Osteoblast (primary cell): ENCODE results near the gene WDR75. TPM values are rescaled to one million over a fixed set of nuclear protein-coding genes. Genes with fewer than 3 reads are reported as not detected.

Source experiments
- DNase-seq: peaks from one replicate; pipeline ENCODE4 v3.0.0; 2011; ENCODE audit warnings: low spot score, mixed read lengths; ENCODE audit not compliant: insufficient read length; ENCODE audit errors: missing footprints
- H2AFZ ChIP-seq: 2 replicates; pipeline ENCODE4 v1.6.0; 2011; ENCODE audit warnings: mild to moderate bottlenecking, low read length
- H3K27ac ChIP-seq: 2 replicates; pipeline ENCODE4 v1.5.1; 2011; ENCODE audit warnings: mild to moderate bottlenecking, low read depth, low read length, moderate library complexity
- H3K27me3 ChIP-seq: 2 replicates; pipeline ENCODE4 v1.6.0; 2012; ENCODE audit warnings: mild to moderate bottlenecking, control low read depth, inconsistent platforms, low read length, moderate library complexity; ENCODE audit not compliant: insufficient read depth
- H3K36me3 ChIP-seq: 2 replicates; pipeline ENCODE4 v1.5.1; 2011; ENCODE audit warnings: mild to moderate bottlenecking, low read length, control low read depth, moderate library complexity; ENCODE audit not compliant: insufficient read depth
- H3K4me1 ChIP-seq: 2 replicates; pipeline ENCODE4 v1.5.1; 2011; ENCODE audit warnings: mild to moderate bottlenecking, low read length, control low read depth, moderate library complexity; ENCODE audit not compliant: insufficient read depth
- H3K4me2 ChIP-seq: 2 replicates; pipeline ENCODE4 v1.6.0; 2011; ENCODE audit warnings: mild to moderate bottlenecking, low read length; ENCODE audit not compliant: insufficient read depth
- H3K4me3 ChIP-seq: fragments of 200-600 bp; sonication (generic); 3 replicates; pipeline ENCODE4 v1.5.1; 2012; ENCODE audit warnings: mild to moderate bottlenecking, low read length, inconsistent platforms; ENCODE audit not compliant: insufficient read depth
- H3K79me2 ChIP-seq: 2 replicates; pipeline ENCODE4 v1.6.0; 2012; ENCODE audit warnings: mild to moderate bottlenecking, low read length, control low read depth, inconsistent platforms; ENCODE audit not compliant: insufficient read depth
- H3K9me3 ChIP-seq: 2 replicates; pipeline ENCODE4 v1.5.1; 2011; ENCODE audit warnings: low read depth, low read length, control low read depth
- H4K20me1 ChIP-seq: 2 replicates; pipeline ENCODE4 v1.6.0; 2012; ENCODE audit warnings: mild to moderate bottlenecking, low read length, control low read depth; ENCODE audit not compliant: insufficient read depth
- total RNA-seq: library from RNA; depleted of rRNA; stranded (reverse); fragments of >200 nt; gene quantifications from 2 replicates; pipeline ENCODE4 v1.2.3, GENCODE V29; 2012
- TF ChIP-seq, protein P1 (sequence below): IDR thresholded peaks from 2 replicates; pipeline ENCODE4 v1.5.1; 2011; ENCODE audit warnings: mild to moderate bottlenecking, low read depth, low read length, moderate library complexity; ENCODE audit errors: extremely low read depth

Gene WDR75
- total RNA-seq, 1 donor = 36.2 TPM

DNA sequence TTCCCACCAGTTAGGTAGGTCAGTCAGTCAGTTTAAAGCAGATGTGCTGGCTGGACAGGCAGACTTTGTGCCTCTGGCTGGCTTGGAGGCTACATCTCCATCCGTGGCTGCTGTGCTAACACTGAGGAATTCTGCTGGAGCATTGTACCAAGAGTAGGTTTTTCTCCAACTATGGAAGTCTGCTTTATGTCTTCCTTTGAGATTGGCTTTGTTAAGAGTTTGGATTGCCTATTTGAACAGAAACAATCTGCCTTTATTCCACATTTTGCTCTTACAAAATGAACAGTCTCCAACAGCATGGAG lies 46.7 kb downstream of the WDR75 start:
- TF ChIP-seq, protein P1, sequence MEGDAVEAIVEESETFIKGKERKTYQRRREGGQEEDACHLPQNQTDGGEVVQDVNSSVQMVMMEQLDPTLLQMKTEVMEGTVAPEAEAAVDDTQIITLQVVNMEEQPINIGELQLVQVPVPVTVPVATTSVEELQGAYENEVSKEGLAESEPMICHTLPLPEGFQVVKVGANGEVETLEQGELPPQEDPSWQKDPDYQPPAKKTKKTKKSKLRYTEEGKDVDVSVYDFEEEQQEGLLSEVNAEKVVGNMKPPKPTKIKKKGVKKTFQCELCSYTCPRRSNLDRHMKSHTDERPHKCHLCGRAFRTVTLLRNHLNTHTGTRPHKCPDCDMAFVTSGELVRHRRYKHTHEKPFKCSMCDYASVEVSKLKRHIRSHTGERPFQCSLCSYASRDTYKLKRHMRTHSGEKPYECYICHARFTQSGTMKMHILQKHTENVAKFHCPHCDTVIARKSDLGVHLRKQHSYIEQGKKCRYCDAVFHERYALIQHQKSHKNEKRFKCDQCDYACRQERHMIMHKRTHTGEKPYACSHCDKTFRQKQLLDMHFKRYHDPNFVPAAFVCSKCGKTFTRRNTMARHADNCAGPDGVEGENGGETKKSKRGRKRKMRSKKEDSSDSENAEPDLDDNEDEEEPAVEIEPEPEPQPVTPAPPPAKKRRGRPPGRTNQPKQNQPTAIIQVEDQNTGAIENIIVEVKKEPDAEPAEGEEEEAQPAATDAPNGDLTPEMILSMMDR = no peak
- Histone ChIP-seq H3K4me3 (no peak overlapping the region), H4K20me1 (no peaks in the 10 kb centered on the region), H3K4me1 (no peaks in the 10 kb centered on the region), H3K4me2 (no peak overlapping the region), H3K27me3 (no peaks in the 10 kb centered on the region), H3K36me3 (no peaks in the 10 kb centered on the region), H3K27ac (no peak overlapping the region), H3K9me3 (no peaks in the 10 kb centered on the region), H3K79me2 (no peaks in the 10 kb centered on the region), H2AFZ (no peak overlapping the region)
- DNase-seq = no peak

DNA sequence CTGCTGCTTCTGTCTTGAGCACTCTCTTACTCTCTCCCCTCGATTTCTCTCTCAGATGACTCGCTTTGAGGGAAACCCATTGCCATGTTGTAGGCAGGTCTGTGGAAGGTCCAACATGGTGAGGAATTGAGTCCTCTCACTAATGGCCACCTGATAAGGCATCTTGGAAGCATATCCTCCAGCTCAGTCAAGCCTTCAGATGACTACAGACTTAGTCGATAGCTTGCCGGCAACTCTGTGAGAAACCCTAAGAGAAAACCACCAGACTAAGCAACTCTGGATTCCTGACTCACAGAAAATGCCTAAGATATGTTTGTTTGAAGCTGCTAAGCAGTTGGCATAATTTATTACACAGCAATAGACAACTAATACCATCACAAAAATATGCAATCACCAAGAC lies 51.2 kb downstream of the WDR75 start:
- H3K36me3 ChIP-seq = no peaks in the 10 kb centered on the region
- H3K4me1 ChIP-seq = no peaks in the 10 kb centered on the region
- peak; percentile 19 for DNase-seq
- TF ChIP-seq, protein P1 = no peak
- no peaks in the 10 kb centered on the region for H4K20me1 ChIP-seq
- no peaks in the 10 kb centered on the region for H3K9me3 ChIP-seq
- H3K4me3 ChIP-seq = no peak overlapping the region
- no peaks in the 10 kb centered on the region for H3K27me3 ChIP-seq
- H3K4me2 ChIP-seq = no peak overlapping the region
- H3K79me2 ChIP-seq = no peaks in the 10 kb centered on the region
- no peak overlapping the region for H2AFZ ChIP-seq
- H3K27ac ChIP-seq = no peak overlapping the region

DNA sequence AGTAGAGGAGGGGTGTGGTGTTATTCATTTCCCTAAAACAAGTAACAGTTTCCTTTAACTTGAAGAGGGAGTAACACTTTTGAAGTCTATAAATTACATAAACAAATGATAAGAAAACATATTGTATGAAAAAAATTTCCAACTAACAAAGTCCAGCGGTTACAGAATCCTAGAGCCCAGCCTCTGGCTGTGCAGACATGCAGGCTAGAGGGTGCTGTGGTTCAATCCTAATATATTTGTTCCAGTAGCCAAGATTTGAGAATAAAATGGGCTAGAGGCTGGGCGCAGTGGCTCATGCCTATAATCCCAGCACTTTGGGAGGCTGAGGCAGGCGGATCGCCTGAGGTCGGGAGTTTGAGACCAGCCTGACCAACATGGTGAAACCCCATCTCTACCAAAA lies 56.9 kb downstream of the WDR75 start:
- no peak for DNase-seq
- Histone ChIP-seq H4K20me1 (no peaks in the 10 kb centered on the region), H3K79me2 (no peaks in the 10 kb centered on the region), H3K9me3 (no peaks in the 10 kb centered on the region), H3K36me3 (no peaks in the 10 kb centered on the region), H3K27me3 (peaks cover 5% of the 10 kb centered on the region), H3K27ac (no peak overlapping the region), H2AFZ (no peak overlapping the region), H3K4me2 (no peak overlapping the region), H3K4me1 (no peaks in the 10 kb centered on the region), H3K4me3 (no peak overlapping the region)
- TF ChIP-seq, protein P1 = peak; percentile 35

DNA sequence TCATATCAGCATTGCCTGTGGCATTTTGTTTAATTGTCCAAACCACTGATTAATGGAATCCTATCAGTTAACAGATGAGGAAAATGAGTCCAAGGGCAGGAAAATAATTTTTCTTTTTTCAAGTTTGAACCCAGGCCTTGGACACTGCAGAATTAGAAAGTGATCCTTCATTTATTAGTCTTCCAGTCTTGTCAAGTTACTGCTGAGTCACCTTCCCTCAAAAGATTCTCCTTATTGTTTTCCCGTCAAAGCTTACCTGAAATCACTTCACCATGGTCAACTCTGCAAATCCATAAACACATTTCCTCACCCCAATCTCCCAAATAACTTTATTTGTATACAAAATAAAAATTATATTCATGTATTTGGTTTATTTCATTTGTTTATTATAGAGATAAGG lies 57.9 kb downstream of the WDR75 start:
- DNase-seq = no peak
- Histone ChIP-seq H4K20me1 (no peaks in the 10 kb centered on the region), H2AFZ (no peak overlapping the region), H3K27ac (no peak overlapping the region), H3K9me3 (no peaks in the 10 kb centered on the region), H3K27me3 (peaks cover 5% of the 10 kb centered on the region), H3K4me3 (no peak overlapping the region), H3K4me2 (no peak overlapping the region), H3K79me2 (no peaks in the 10 kb centered on the region), H3K4me1 (no peaks in the 10 kb centered on the region), H3K36me3 (no peaks in the 10 kb centered on the region)
- TF ChIP-seq, protein P1 = no peak
